ENCODE results near the gene KCNG2.

Gene KCNG2

GRCh38 chr18:79945118-79946042, 147.6 kb downstream of the KCNG2 start:
- no peak for DNase-seq

DNA sequence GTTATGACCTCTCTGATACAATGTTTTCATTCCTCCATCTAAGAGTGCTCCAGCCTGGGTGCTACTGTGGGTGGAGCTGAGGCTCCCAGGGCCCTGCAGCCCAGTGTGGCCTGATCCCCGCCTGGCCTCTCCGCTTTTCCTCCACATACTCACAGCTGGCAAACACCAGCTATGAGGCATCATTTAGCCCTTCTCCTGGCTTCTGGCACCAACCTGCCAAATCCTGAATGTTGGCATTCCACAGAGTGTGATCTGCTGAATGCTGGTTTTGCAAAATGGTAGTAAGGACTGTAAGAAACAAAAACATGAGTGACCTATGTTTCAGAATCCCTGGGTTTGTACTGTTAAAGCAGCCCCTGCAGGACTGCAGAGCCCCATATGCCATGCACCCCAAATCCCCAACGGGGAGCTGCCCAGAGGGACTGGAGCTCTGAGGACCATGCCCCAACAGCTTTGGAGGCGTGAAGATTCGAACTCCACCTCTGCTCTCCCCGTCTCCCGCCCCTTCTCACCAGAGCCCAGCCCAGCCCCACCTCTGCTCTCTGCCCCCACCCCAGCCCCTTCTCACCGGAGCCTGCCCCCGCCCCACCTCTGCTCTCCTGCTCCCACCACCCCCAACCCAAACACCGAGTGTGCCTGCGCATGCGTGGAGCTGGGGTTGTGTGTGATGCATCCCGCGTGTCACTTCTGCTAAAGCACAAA, 149.5 kb downstream of the KCNG2 start:
- no peak for DNase-seq

DNA sequence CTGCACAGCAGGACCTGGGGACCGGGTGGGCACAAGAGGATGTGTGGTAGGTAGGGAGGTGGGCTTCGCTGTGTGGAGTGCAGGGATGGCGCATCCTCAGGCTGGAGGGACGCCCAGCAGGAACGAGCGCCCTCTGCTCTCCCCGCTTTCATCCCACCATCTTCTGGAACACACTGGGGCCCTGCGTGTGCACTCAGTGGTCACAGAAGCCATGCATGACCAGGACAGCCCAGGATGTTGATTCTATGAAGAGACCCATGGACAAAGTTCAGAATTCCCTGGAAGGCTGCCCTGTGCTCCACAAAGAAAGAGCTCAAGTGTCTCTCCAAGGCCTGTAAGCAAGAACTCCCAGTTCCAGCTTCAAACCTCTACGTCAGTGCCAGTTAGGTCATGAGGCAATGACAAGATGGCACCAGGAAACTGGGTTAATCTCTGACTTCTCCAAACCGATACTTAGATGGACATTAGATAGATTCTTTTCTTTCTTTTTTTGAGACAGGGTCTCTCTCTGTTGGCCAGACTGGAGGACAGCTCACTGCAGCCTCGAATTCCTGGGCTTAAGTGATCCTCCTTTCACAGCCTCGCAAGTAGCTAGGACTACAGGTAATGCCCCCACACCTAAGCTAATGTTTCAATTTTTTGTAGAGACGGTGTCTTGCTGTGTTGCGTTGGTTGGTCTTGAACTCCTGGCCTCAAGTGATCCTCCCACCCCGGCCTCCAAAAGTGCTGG, 150.3 kb downstream of the KCNG2 start:
- DNase-seq, result no peak

GRCh38 chr18:79948719-79949411, 151.1 kb downstream of the KCNG2 start:
- no peak for DNase-seq
